Right atrium auricular region (tissue), 2 donors: ENCODE data around the gene TSPAN8. TPM values are rescaled to one million over a fixed set of nuclear protein-coding genes. Genes with fewer than 3 reads are reported as not detected.

Source experiments
- DNase-seq: peaks from one replicate; pipeline ENCODE4 v3.0.0-alpha.2; 2019; ENCODE audit warnings: low spot score
- H3K27ac ChIP-seq, 2 donors: fragments of 200-600 bp; sonication (generic); 1 replicate in 1 of 2; 2 replicates in 1 of 2; pipeline ENCODE4 v1.5.1; 2016 to 2019
- H3K27me3 ChIP-seq, 2 donors: fragments of 200-600 bp; sonication (generic); one replicate each; pipeline versions ENCODE4 v1.5.1 to v1.6.0; 2017 to 2019
- H3K36me3 ChIP-seq: fragments of 200-600 bp; sonication (generic); one replicate; pipeline ENCODE4 v1.5.1; 2016
- H3K4me1 ChIP-seq, 2 donors: fragments of 200-600 bp; sonication (generic); one replicate each; pipeline versions ENCODE4 v1.5.1 to v1.6.0; 2017 to 2019
- H3K4me3 ChIP-seq, 2 donors: fragments of 200-600 bp; sonication (generic); 1 replicate in 1 of 2; 2 replicates in 1 of 2; pipeline ENCODE4 v1.5.1; 2017 to 2019; ENCODE audit warnings: mild to moderate bottlenecking in 1 of 2, moderate library complexity in 1 of 2
- H3K9me3 ChIP-seq, 2 donors: fragments of 200-600 bp; sonication (generic); one replicate each; pipeline ENCODE4 v1.5.1; 2019
- total RNA-seq, 2 donors: library from RNA; depleted of rRNA; stranded (reverse); fragments of >200 nt; gene quantifications; one replicate each; pipeline ENCODE4 v1.1.0, GENCODE V29; 2016
- TF ChIP-seq, protein P1 (sequence below), 2 donors: fragments of 200-600 bp; sonication (generic); IDR thresholded peaks; one replicate each; pipeline ENCODE4 v1.5.1; 2019; ENCODE audit warnings: antibody characterized with exemption in 2 of 2

TSPAN8 gene
- total RNA-seq, 2 donors from 2014 or later: 2.2 to 2.8 TPM

GRCh38 chr12:71186571-71187288, 28.9 kb upstream of the TSPAN8 start:
- Histone ChIP-seq H3K4me1 (no peaks in the 10 kb centered on the region), H3K9me3 (no peaks in the 10 kb centered on the region), H3K27me3 (no peaks in the 10 kb centered on the region), H3K4me3 (no peak overlapping the region), H3K27ac (no peak overlapping the region), H3K36me3 (no peaks in the 10 kb centered on the region)
- TF ChIP-seq, protein P1, sequence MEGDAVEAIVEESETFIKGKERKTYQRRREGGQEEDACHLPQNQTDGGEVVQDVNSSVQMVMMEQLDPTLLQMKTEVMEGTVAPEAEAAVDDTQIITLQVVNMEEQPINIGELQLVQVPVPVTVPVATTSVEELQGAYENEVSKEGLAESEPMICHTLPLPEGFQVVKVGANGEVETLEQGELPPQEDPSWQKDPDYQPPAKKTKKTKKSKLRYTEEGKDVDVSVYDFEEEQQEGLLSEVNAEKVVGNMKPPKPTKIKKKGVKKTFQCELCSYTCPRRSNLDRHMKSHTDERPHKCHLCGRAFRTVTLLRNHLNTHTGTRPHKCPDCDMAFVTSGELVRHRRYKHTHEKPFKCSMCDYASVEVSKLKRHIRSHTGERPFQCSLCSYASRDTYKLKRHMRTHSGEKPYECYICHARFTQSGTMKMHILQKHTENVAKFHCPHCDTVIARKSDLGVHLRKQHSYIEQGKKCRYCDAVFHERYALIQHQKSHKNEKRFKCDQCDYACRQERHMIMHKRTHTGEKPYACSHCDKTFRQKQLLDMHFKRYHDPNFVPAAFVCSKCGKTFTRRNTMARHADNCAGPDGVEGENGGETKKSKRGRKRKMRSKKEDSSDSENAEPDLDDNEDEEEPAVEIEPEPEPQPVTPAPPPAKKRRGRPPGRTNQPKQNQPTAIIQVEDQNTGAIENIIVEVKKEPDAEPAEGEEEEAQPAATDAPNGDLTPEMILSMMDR (IDR thresholded peaks at IDR 0.05): no peak
- no peak for DNase-seq

DNA sequence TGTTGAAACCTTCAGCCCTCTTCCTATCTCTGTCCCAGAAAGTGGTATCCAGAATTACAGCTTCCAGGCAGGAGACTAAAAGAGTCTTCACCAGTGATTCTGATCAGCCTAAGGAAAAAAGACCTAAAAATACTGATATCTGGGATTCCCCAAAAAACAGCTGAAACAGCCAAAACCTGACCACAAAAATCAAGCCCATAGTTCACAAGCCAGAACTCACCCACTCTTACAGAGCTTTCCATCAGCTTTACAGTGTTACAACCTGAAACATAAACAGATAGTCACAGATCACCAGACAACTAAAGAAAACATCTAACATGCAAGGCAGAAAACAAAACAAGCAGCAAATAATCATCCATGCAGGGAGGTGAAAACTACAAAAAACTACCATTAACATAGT, 26.0 kb upstream of the TSPAN8 start:
- Histone ChIP-seq H3K36me3 (no peaks in the 10 kb centered on the region), H3K9me3 (no peaks in the 10 kb centered on the region), H3K27me3 (no peaks in the 10 kb centered on the region), H3K4me1 (no peaks in the 10 kb centered on the region), H3K4me3 (no peak overlapping the region), H3K27ac (no peak overlapping the region)
- TF ChIP-seq, protein P1 (IDR thresholded peaks at IDR 0.05): no peak
- no peak for DNase-seq

DNA sequence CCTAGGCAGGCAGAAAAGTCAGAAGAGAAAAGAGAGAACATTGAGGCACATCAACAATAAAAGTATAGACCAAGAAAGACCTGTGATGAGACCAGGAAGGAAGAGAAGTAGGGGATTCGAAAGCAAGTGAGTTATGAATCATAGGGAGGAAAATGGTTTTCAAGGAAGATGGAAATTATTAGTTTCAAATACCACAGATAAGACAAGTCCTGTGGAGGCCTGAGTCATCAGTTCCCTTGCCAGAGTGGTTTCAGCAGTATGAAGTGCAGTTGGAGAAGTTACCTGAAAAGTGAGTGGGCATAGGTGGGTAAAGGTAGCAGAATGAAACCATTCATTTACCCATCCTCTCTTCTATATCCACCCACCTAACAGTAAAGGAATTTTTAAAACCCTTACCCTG, 25.2 kb upstream of the TSPAN8 start:
- no peaks in the 10 kb centered on the region for H3K4me1 ChIP-seq
- no peaks in the 10 kb centered on the region for H3K27me3 ChIP-seq
- TF ChIP-seq, protein P1 (IDR thresholded peaks at IDR 0.05): no peak
- no peaks in the 10 kb centered on the region for H3K9me3 ChIP-seq
- no peak overlapping the region for H3K27ac ChIP-seq
- no peak for DNase-seq
- H3K36me3 ChIP-seq: no peaks in the 10 kb centered on the region
- H3K4me3 ChIP-seq: no peak overlapping the region

DNA sequence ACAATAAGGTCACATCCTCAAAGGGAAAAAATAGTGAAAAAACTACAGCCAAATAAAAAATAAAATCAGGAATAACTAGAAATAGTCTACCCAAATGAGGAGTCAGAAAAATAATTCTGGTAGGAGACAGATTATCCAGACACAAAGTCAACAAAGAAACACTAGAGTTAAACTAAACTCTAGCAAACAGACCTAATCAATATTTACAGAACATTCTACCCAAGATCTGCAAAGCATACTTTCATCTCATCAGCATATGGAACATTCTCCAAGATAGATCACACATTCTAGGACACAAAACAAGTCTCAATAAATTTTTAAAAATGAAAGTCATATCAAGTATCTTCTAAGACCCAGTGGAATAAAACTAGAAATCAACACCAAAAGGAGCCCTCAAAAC, 20.4 kb upstream of the TSPAN8 start:
- TF ChIP-seq, protein P1 (IDR thresholded peaks at IDR 0.05): no peak
- no peaks in the 10 kb centered on the region for H3K36me3 ChIP-seq
- H3K27me3 ChIP-seq: no peaks in the 10 kb centered on the region
- no peaks in the 10 kb centered on the region for H3K9me3 ChIP-seq
- H3K4me3 ChIP-seq: no peak overlapping the region
- no peaks in the 10 kb centered on the region for H3K4me1 ChIP-seq
- DNase-seq: no peak
- H3K27ac ChIP-seq: no peak overlapping the region

- H3K27me3 ChIP-seq: no peaks in the 10 kb centered on the region
- H3K4me1 ChIP-seq: no peaks in the 10 kb centered on the region
- no peak for DNase-seq
- TF ChIP-seq, protein P1 (IDR thresholded peaks at IDR 0.05): no peak
- H3K9me3 ChIP-seq: no peaks in the 10 kb centered on the region
- no peak overlapping the region for H3K27ac ChIP-seq
- no peak overlapping the region for H3K4me3 ChIP-seq
- H3K36me3 ChIP-seq: no peaks in the 10 kb centered on the region
Observed at GRCh38 chr12:71174825-71175224, 17.0 kb upstream of the TSPAN8 start.

DNA sequence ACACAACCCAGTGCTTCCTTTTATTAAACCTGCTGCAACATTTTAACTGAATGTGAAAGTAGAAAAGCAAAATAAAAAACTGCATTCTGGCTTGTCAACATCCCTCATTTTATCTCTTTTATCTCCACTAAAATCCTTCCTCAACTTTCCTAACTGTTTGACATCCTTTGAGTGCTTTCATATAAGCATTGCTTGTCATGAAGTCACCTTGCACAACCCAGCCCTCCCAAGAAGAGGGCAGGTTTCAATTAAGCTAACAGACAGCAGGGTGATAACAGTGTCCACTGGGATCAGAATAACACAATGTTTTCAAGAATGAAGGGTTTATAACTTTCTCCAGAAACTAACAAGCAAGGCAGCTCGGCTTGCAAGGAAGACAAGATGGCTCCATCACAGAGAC, 16.3 kb upstream of the TSPAN8 start:
- TF ChIP-seq, protein P1 (IDR thresholded peaks at IDR 0.05): no peak
- DNase-seq: no peak
- Histone ChIP-seq H3K4me3 (no peak overlapping the region), H3K27ac (no peak overlapping the region), H3K27me3 (no peaks in the 10 kb centered on the region), H3K4me1 (no peaks in the 10 kb centered on the region), H3K9me3 (no peaks in the 10 kb centered on the region), H3K36me3 (no peaks in the 10 kb centered on the region)
